ENCODE results near the gene HSPG2.
"Not testable (repeated sequence)": the region's sequence is repeated elsewhere in the genome, so short reads cannot be mapped to it uniquely, and the experiment has no call there.

Gene HSPG2

DNA sequence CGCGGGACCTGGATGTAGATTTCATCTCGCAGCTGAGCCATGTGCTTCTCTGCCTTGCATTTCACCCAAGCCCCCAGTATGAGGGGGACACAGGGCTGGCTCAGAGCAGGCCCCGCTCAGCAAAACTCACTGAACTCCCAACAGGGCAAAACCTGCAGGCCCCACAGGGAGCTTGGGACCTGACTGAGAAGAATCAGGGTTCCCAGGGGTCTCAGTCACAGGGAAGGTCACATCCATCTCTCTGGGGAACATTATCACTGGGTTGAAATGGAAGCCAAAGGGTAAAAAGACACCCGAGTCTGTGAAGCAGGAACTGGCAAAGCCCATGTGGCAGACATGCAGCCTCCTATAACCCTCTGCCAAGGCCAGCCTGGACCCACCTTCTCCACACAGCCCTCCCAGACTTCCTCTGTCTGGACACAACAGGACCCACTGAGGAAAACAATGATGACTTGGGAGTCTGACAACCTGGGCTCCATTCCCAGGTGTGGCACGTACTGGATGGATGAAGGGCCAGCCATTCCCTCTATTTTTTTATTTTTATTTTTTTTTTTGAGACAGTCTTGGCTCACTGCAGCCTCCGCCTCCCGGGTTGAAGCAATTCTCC, 11.7 kb downstream of the HSPG2 start:
- H3K27ac ChIP-seq (ENCODE audit: low read depth in 2 of 2, low read length in 2 of 2) = peak overlapping the region; percentile 72 to 98
- peaks cover 0 to 2% of the 10 kb centered on the region in 2 donors for H3K36me3 ChIP-seq (ENCODE audit: control insufficient read depth in 2 of 2, insufficient read depth in 2 of 2, low read length in 2 of 2)
- H3K9ac ChIP-seq (ENCODE audit: low read depth in 1 of 2, low read length in 2 of 2) = peak overlapping the region in 1 of 2 donors; percentile 81
- H3K4me1 ChIP-seq (ENCODE audit: control insufficient read depth in 2 of 2, insufficient read depth in 2 of 2, low read length in 2 of 2) = peaks cover 39 to 66% of the 10 kb centered on the region in 2 donors
- H3K9me3 ChIP-seq (ENCODE audit: control insufficient read depth in 2 of 2, low read length in 2 of 2) = no peaks in the 10 kb centered on the region
- H3K27me3 ChIP-seq (ENCODE audit: control insufficient read depth in 2 of 2, insufficient read depth in 2 of 2, low read length in 2 of 2) = no peaks in the 10 kb centered on the region
- H3K4me3 ChIP-seq (ENCODE audit: low read length in 2 of 2) = no peak overlapping the region

DNA sequence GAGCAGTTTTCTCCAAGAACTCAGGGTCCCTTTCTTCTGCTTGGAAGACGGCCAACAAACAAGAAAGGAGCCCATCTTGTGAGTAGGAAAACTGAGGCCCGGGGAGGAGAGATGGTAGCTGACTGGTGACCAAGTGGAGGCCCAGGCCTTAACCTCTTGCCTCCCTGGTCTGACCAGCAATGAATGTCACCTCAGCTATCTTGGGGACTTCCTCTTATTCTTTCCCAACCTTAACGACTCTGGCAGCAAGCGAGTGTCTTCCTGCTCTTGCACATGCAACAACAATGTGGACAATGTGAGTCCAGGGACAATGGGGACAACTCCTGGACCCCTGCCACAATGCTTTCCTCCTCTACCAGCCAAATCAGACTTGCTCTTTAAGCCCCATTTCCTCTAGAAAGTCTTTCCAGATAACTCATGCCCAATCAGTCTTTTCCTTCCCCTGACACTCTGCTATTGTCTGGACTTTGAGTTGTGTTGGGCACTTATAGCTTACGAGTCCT, 12.6 kb downstream of the HSPG2 start:
- Histone ChIP-seq H3K4me3 (ENCODE audit: low read length in 2 of 2) (no peak overlapping the region), H3K36me3 (ENCODE audit: control insufficient read depth in 2 of 2, insufficient read depth in 2 of 2, low read length in 2 of 2) (peaks cover 0 to 2% of the 10 kb centered on the region in 2 donors), H3K27me3 (ENCODE audit: control insufficient read depth in 2 of 2, insufficient read depth in 2 of 2, low read length in 2 of 2) (no peaks in the 10 kb centered on the region), H3K4me1 (ENCODE audit: control insufficient read depth in 2 of 2, insufficient read depth in 2 of 2, low read length in 2 of 2) (peaks cover 32 to 65% of the 10 kb centered on the region in 2 donors), H3K9ac (ENCODE audit: low read depth in 1 of 2, low read length in 2 of 2) (peak overlapping the region in 1 of 2 donors; percentile 26), H3K9me3 (ENCODE audit: control insufficient read depth in 2 of 2, low read length in 2 of 2) (no peaks in the 10 kb centered on the region), H3K27ac (ENCODE audit: low read depth in 2 of 2, low read length in 2 of 2) (peak overlapping the region; percentile 72 to 98)

DNA sequence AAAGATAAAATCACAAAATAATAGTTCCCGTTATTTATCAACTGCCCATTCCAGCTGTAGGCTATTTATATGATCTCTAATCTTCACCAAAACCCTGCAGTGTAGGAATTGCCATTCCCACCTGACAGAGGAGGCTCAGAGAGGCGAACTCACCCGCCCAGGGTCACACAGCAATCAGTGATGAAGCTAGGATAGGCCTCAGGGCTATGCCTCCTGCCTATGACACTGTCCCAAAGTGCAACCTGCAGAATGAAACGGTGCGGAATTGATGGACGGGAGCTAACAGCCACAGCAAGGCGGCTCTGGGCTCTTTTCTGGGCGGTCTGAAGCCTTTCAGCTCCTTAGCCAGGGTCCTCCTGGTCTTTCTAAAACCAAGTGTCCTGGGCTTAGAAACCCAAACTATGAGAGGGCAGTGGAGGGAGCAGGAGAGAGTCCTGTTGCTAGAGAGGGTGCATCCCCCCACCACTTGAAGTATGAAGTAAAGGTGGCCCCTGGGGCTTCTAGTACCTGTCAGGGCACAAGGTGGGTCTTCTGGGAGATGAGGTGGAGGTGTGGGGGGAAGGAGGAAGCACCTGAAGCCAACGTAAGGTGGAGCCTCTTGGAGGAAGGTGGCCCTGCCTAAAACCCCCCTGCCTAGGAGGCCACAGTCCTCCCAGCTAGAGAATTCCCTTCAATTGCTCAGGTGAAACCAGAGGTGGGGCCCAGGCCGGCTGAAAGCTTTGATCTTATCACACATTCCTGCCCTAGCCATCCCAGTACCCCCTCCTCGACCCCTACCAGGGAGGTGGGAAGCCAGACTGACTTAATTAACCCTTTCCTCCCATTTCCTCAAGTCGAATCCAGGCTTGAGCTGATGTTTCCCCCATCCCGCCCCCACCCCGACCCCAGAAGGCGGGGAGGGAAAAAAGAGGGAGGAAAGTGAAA, 14.8 kb downstream of the HSPG2 start:
- Histone ChIP-seq H3K27me3 (ENCODE audit: control insufficient read depth in 2 of 2, insufficient read depth in 2 of 2, low read length in 2 of 2) (no peaks in the 10 kb centered on the region), H3K9ac (ENCODE audit: low read depth in 1 of 2, low read length in 2 of 2) (no peak overlapping the region), H3K27ac (ENCODE audit: low read depth in 2 of 2, low read length in 2 of 2) (peak overlapping the region; percentile 54 to 67), H3K4me3 (ENCODE audit: low read length in 2 of 2) (no peak overlapping the region), H3K4me1 (ENCODE audit: control insufficient read depth in 2 of 2, insufficient read depth in 2 of 2, low read length in 2 of 2) (peaks cover 22 to 54% of the 10 kb centered on the region in 2 donors), H3K9me3 (ENCODE audit: control insufficient read depth in 2 of 2, low read length in 2 of 2) (no peaks in the 10 kb centered on the region), H3K36me3 (ENCODE audit: control insufficient read depth in 2 of 2, insufficient read depth in 2 of 2, low read length in 2 of 2) (no peaks in the 10 kb centered on the region)

DNA sequence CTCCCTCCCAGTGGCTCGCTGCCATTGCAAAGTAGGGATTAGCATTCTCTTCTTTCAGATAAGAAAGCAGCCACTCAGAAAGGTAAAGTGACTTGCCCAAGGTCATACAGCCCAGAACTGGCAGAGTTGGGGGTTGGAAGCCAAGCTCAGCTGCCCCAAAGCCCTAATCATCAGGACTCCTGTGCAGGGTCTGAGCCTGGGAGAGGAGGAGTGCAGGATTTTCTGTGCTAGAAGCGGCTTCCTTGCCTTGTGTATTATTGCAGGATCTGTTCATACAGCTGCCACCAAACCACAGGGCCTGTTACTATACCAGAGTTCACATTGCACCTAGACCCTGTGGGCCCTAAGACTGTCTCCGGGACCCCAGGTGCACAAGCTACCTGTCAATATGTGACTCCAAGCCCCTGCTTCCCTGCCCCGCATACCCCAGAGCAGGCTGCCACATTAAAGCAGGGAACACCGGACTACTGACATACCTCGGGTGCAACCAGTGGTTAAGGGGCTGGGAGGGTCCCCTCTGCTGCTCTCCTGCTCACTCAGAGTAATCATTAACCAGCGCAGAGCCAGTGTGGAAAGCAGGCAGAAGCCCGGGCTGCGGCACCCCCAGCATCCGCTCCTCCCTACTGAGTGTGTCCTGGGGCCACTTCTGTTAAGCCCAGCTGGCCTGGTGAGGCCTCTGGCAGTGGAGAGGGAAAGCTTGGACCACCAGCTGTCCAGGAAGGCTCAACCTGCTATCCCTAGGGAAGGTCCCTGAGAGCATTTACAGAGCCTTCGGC, 15.8 kb downstream of the HSPG2 start:
- no peaks in the 10 kb centered on the region for H3K27me3 ChIP-seq (ENCODE audit: control insufficient read depth in 2 of 2, insufficient read depth in 2 of 2, low read length in 2 of 2)
- H3K9ac ChIP-seq (ENCODE audit: low read depth in 1 of 2, low read length in 2 of 2) = peak overlapping the region; percentile 8 to 31
- H3K4me3 ChIP-seq (ENCODE audit: low read length in 2 of 2) = no peak overlapping the region
- H3K9me3 ChIP-seq (ENCODE audit: control insufficient read depth in 2 of 2, low read length in 2 of 2) = no peaks in the 10 kb centered on the region
- peak overlapping the region; percentile 54 to 67 for H3K27ac ChIP-seq (ENCODE audit: low read depth in 2 of 2, low read length in 2 of 2)
- H3K36me3 ChIP-seq (ENCODE audit: control insufficient read depth in 2 of 2, insufficient read depth in 2 of 2, low read length in 2 of 2) = no peaks in the 10 kb centered on the region
- peaks cover 12 to 44% of the 10 kb centered on the region in 2 donors for H3K4me1 ChIP-seq (ENCODE audit: control insufficient read depth in 2 of 2, insufficient read depth in 2 of 2, low read length in 2 of 2)

DNA sequence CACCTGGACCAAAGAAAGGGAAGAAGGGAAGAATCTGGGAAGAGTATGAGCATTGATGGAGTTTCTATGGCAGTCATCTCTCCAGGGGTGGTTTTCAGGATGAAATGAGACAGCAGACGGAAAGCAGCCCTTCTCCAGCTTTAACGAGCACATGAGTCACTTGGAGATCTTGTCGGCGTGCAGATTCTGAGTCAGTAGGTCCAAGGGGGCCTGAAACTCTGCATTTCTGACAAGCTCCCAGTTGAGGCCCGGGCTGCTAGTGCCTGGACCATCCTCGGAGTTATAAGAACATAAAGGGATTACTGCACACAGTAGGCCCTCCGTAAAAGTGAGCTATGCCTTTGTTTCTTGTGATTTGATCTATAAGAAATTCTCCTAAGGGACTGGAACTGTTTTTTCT, 17.6 kb downstream of the HSPG2 start:
- Histone ChIP-seq H3K4me3 (ENCODE audit: low read length in 2 of 2) (no peak overlapping the region), H3K9me3 (ENCODE audit: control insufficient read depth in 2 of 2, low read length in 2 of 2) (no peaks in the 10 kb centered on the region), H3K4me1 (ENCODE audit: control insufficient read depth in 2 of 2, insufficient read depth in 2 of 2, low read length in 2 of 2) (peaks cover 16 to 39% of the 10 kb centered on the region in 2 donors), H3K27me3 (ENCODE audit: control insufficient read depth in 2 of 2, insufficient read depth in 2 of 2, low read length in 2 of 2) (no peaks in the 10 kb centered on the region), H3K9ac (ENCODE audit: low read depth in 1 of 2, low read length in 2 of 2) (no peak overlapping the region), H3K36me3 (ENCODE audit: control insufficient read depth in 2 of 2, insufficient read depth in 2 of 2, low read length in 2 of 2) (no peaks in the 10 kb centered on the region), H3K27ac (ENCODE audit: low read depth in 2 of 2, low read length in 2 of 2) (peak overlapping the region in 1 of 2 donors; percentile 67)

DNA sequence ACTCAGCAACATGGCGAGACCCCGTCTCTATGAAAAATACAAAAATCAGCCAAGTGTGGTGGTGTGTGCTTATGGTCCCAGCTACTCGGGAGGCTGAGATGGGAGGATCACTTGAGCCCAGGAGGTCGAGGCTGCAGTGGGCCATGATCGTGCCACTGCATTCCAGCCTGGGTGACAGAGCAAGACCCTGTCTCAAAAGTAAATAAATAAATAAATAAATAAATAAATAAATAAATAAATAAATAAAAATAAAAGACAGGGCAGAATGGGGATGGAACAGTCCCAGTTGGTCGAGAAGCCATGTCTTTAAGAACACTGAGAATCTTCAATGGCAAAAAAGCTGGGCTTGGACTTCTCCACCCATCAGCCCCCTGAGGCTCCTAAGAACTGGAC, 19.9 kb downstream of the HSPG2 start:
- not testable (repeated sequence) for H3K4me3 ChIP-seq (ENCODE audit: low read length in 2 of 2); H3K9ac ChIP-seq (ENCODE audit: low read depth in 1 of 2, low read length in 2 of 2); H3K27me3 ChIP-seq (ENCODE audit: control insufficient read depth in 2 of 2, insufficient read depth in 2 of 2, low read length in 2 of 2); H3K27ac ChIP-seq (ENCODE audit: low read depth in 2 of 2, low read length in 2 of 2); H3K9me3 ChIP-seq (ENCODE audit: control insufficient read depth in 2 of 2, low read length in 2 of 2); H3K36me3 ChIP-seq (ENCODE audit: control insufficient read depth in 2 of 2, insufficient read depth in 2 of 2, low read length in 2 of 2)
- peaks cover 21 to 44% of the 10 kb centered on the region in 2 donors for H3K4me1 ChIP-seq (ENCODE audit: control insufficient read depth in 2 of 2, insufficient read depth in 2 of 2, low read length in 2 of 2)

DNA sequence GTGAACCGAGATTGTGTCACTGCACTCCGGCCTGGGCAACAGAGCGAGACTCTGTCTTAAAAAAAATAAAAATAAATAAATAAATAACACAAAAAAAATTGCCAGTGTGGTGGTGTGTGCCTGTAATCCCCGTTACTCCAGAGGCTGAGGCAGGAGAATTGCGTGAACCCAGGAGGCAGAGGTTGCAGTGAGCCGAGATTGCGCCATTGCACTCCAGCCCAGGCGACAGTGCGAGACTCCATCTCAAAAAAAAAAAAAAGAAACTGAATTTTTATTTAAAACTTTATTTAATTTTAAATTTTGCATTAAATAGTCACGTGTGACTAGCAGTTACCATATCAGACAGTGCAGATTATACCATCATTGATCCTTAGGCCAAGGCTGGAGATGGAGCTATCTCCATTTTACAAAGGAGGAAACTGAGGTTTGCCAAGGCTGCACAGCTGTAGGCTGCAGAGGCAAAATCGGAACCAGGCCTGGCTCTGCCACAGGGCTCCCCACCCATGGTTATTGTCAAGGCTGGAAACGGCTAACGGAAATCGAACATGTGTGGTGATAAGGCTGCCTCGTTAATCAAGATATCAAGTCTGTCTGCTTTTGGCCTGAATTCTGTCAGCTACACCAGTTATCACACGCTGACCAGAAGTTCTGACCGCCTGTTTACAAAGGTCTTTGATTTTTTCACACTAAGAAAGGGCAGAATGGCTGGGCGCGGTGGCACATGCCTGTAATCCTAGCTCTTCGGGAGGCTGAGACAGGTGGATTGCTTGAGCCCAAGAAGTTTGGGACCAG, 20.5 kb downstream of the HSPG2 start:
- Histone ChIP-seq H3K9me3 (ENCODE audit: control insufficient read depth in 2 of 2, low read length in 2 of 2) (no peaks in the 10 kb centered on the region), H3K4me1 (ENCODE audit: control insufficient read depth in 2 of 2, insufficient read depth in 2 of 2, low read length in 2 of 2) (peaks cover 26 to 49% of the 10 kb centered on the region in 2 donors), H3K27ac (ENCODE audit: low read depth in 2 of 2, low read length in 2 of 2) (no peak overlapping the region), H3K27me3 (ENCODE audit: control insufficient read depth in 2 of 2, insufficient read depth in 2 of 2, low read length in 2 of 2) (no peaks in the 10 kb centered on the region), H3K36me3 (ENCODE audit: control insufficient read depth in 2 of 2, insufficient read depth in 2 of 2, low read length in 2 of 2) (no peaks in the 10 kb centered on the region), H3K9ac (ENCODE audit: low read depth in 1 of 2, low read length in 2 of 2) (no peak overlapping the region), H3K4me3 (ENCODE audit: low read length in 2 of 2) (no peak overlapping the region)

DNA sequence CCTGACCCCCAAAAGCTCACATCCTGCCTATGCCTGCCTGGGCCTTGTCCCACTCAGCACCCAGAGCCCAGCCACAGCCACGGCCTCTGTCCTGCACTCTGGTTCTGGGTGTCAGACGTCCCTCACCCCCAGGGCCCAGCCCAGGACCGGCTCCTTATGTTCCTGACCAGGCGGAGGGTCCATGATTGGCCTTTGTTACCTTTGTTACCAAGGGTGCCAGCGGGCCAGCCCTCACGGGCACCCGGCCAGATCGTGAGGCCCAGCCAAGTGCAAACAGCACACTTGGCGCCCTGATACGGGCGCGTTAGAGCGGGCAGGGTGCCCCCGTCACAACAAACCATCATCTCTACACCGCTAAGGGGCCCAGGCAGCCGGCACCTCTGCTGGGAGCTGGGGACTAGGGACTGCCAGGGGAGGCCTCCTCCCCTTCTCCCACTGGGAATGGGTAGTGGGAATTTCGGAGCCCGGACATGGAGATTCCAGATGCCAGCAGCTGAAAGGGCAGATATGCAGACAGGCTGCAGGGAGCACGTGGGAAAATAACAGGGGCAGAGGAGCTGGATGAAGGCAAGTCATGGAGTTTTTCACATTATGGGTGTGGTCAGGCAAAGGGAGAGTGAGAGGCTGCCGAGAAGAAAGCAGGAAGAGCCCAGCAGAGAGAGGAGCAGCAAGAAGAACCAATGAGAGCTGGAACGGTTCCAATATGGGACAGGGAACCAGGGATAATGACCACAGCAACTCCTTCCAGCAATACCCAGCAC, 22.1 kb downstream of the HSPG2 start:
- Histone ChIP-seq H3K27ac (ENCODE audit: low read depth in 2 of 2, low read length in 2 of 2) (peak overlapping the region; percentile 40 to 72), H3K9ac (ENCODE audit: low read depth in 1 of 2, low read length in 2 of 2) (peak overlapping the region in 1 of 2 donors; percentile 22), H3K4me3 (ENCODE audit: low read length in 2 of 2) (peak overlapping the region in 1 of 2 donors; percentile 1), H3K4me1 (ENCODE audit: control insufficient read depth in 2 of 2, insufficient read depth in 2 of 2, low read length in 2 of 2) (peaks cover 34 to 49% of the 10 kb centered on the region in 2 donors), H3K9me3 (ENCODE audit: control insufficient read depth in 2 of 2, low read length in 2 of 2) (no peaks in the 10 kb centered on the region), H3K27me3 (ENCODE audit: control insufficient read depth in 2 of 2, insufficient read depth in 2 of 2, low read length in 2 of 2) (no peaks in the 10 kb centered on the region), H3K36me3 (ENCODE audit: control insufficient read depth in 2 of 2, insufficient read depth in 2 of 2, low read length in 2 of 2) (no peaks in the 10 kb centered on the region)

DNA sequence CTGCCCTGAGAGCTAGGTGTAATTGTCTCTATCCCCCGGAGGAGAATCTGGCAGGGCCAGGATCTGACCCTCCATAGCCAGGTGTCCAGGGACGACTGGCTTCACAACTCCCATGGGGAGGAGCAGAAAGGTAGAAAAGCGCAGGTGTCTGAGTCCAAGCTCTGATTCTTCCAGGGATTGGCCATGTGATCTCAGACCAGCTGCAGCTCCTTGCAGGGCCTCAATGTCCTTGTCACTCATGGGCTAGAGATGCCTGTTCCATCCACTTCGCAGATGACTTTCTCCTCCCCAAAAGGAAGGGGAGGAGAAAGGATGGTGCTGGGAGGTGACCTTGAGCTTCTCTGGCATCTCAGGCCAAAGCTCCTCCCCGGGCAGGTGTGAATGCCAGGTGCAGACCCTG, 22.7 kb downstream of the HSPG2 start:
- H3K4me1 ChIP-seq (ENCODE audit: control insufficient read depth in 2 of 2, insufficient read depth in 2 of 2, low read length in 2 of 2) = peaks cover 40 to 51% of the 10 kb centered on the region in 2 donors
- peak overlapping the region; percentile 40 to 72 for H3K27ac ChIP-seq (ENCODE audit: low read depth in 2 of 2, low read length in 2 of 2)
- peak overlapping the region in 1 of 2 donors; percentile 22 for H3K9ac ChIP-seq (ENCODE audit: low read depth in 1 of 2, low read length in 2 of 2)
- H3K36me3 ChIP-seq (ENCODE audit: control insufficient read depth in 2 of 2, insufficient read depth in 2 of 2, low read length in 2 of 2) = no peaks in the 10 kb centered on the region
- H3K27me3 ChIP-seq (ENCODE audit: control insufficient read depth in 2 of 2, insufficient read depth in 2 of 2, low read length in 2 of 2) = no peaks in the 10 kb centered on the region
- H3K9me3 ChIP-seq (ENCODE audit: control insufficient read depth in 2 of 2, low read length in 2 of 2) = no peaks in the 10 kb centered on the region
- no peak overlapping the region for H3K4me3 ChIP-seq (ENCODE audit: low read length in 2 of 2)

All from mucosa of rectum (tissue), 2 donors.